Suppressor macrophage (primary cell): Measurements from ENCODE around the gene RTP5.

ENCODE experiments used
- DNase-seq, 4 experiments: peaks; one replicate each; pipeline ENCODE4 v3.0.0-alpha.2; 2020 to 2022

Gene RTP5

GRCh38 chr2:241843321-241844065 lies 26.0 kb upstream of the RTP5 start:
- no peak for DNase-seq

GRCh38 chr2:241844066-241844728 lies 25.3 kb upstream of the RTP5 start:
- DNase-seq, result peak; percentile 88 to 94 (median 88)

- no peak for DNase-seq
Measured at GRCh38 chr2:241844831-241845578, 24.5 kb upstream of the RTP5 start.

- no peak for DNase-seq
Measured at GRCh38 chr2:241846406-241846805, 23.1 kb upstream of the RTP5 start.

- no peak for DNase-seq
Measured at GRCh38 chr2:241848761-241849615, 20.5 kb upstream of the RTP5 start.

- no peak for DNase-seq
Measured at GRCh38 chr2:241849616-241850543, 19.6 kb upstream of the RTP5 start.

- no peak for DNase-seq
Measured at GRCh38 chr2:241850544-241851324, 18.8 kb upstream of the RTP5 start.

- no peak for DNase-seq
Measured at GRCh38 chr2:241851325-241852115, 18.0 kb upstream of the RTP5 start.

GRCh38 chr2:241852116-241852980 lies 17.2 kb upstream of the RTP5 start:
- no peak for DNase-seq

- no peak for DNase-seq
Measured at GRCh38 chr2:241852981-241853631, 16.4 kb upstream of the RTP5 start.

- peak; percentile 59 to 80 (median 70) for DNase-seq
Measured at GRCh38 chr2:241853651-241854341, 15.7 kb upstream of the RTP5 start.

- DNase-seq, result no peak
Measured at GRCh38 chr2:241854342-241855244, 14.9 kb upstream of the RTP5 start.

- DNase-seq, result no peak
Measured at GRCh38 chr2:241855245-241855887, 14.2 kb upstream of the RTP5 start.

GRCh38 chr2:241855888-241856422 lies 13.6 kb upstream of the RTP5 start:
- DNase-seq, result no peak

GRCh38 chr2:241857041-241857541 lies 12.4 kb upstream of the RTP5 start:
- DNase-seq, result no peak
